ENCODE data around the gene DMD. TPM values are rescaled to one million over a fixed set of nuclear protein-coding genes. Genes with fewer than 3 reads are reported as not detected.
"Not testable (repeated sequence)": the region's sequence is repeated elsewhere in the genome, so short reads cannot be mapped to it uniquely, and the experiment has no call there.

DMD gene
- total RNA-seq, 1 donor from 2014 or later = 3.8 TPM

GRCh38 chrX:32644476-32645245 lies 566.7 kb downstream of the DMD start:
- DNase-seq (ENCODE audit: low read depth in 2 of 2) = no peak

GRCh38 chrX:32642283-32642682 lies 569.1 kb downstream of the DMD start:
- no peak for DNase-seq (ENCODE audit: low read depth in 2 of 2)

GRCh38 chrX:32618154-32618553 lies 593.2 kb downstream of the DMD start:
- no peak for DNase-seq (ENCODE audit: low read depth in 2 of 2)

- DNase-seq (ENCODE audit: low read depth in 2 of 2) = no peak
Measured at GRCh38 chrX:32614707-32615106, 596.6 kb downstream of the DMD start.

GRCh38 chrX:32599156-32599555 lies 612.2 kb downstream of the DMD start:
- no peak for DNase-seq (ENCODE audit: low read depth in 2 of 2)

- no peak for DNase-seq (ENCODE audit: low read depth in 2 of 2)
Measured at GRCh38 chrX:32598707-32599106, 612.6 kb downstream of the DMD start.

- no peak for DNase-seq (ENCODE audit: low read depth in 2 of 2)
Measured at GRCh38 chrX:32597777-32598176, 613.6 kb downstream of the DMD start.

- no peak for DNase-seq (ENCODE audit: low read depth in 2 of 2)
Measured at GRCh38 chrX:32592786-32593185, 618.6 kb downstream of the DMD start.

- DNase-seq (ENCODE audit: low read depth in 2 of 2) = no peak
Measured at GRCh38 chrX:32591589-32591988, 619.8 kb downstream of the DMD start.

- no peak for DNase-seq (ENCODE audit: low read depth in 2 of 2)
Measured at GRCh38 chrX:32582729-32583128, 628.6 kb downstream of the DMD start.

- no peak for DNase-seq (ENCODE audit: low read depth in 2 of 2)
Measured at GRCh38 chrX:32576885-32577284, 634.5 kb downstream of the DMD start.

- no peak for DNase-seq (ENCODE audit: low read depth in 2 of 2)
Measured at GRCh38 chrX:32572644-32573043, 638.7 kb downstream of the DMD start.

- DNase-seq (ENCODE audit: low read depth in 2 of 2) = no peak
Measured at GRCh38 chrX:32571579-32571978, 639.8 kb downstream of the DMD start.

GRCh38 chrX:32562261-32562660 lies 649.1 kb downstream of the DMD start:
- DNase-seq (ENCODE audit: low read depth in 2 of 2) = no peak

- DNase-seq (ENCODE audit: low read depth in 2 of 2) = no peak
Measured at GRCh38 chrX:32545101-32545500, 666.2 kb downstream of the DMD start.

GRCh38 chrX:32538554-32538953 lies 672.8 kb downstream of the DMD start:
- no peak for DNase-seq (ENCODE audit: low read depth in 2 of 2)

- no peak for DNase-seq (ENCODE audit: low read depth in 2 of 2)
Measured at GRCh38 chrX:32533848-32534247, 677.5 kb downstream of the DMD start.

GRCh38 chrX:32532262-32532661 lies 679.1 kb downstream of the DMD start:
- no peak for DNase-seq (ENCODE audit: low read depth in 2 of 2)

- peak; percentile 36 to 51 for DNase-seq (ENCODE audit: low read depth in 2 of 2)
Measured at GRCh38 chrX:32530802-32531403, 680.4 kb downstream of the DMD start.

GRCh38 chrX:32528451-32528850 lies 682.9 kb downstream of the DMD start:
- not testable (repeated sequence) for DNase-seq (ENCODE audit: low read depth in 2 of 2)

GRCh38 chrX:32525234-32525633 lies 686.1 kb downstream of the DMD start:
- no peak for DNase-seq (ENCODE audit: low read depth in 2 of 2)

- DNase-seq (ENCODE audit: low read depth in 2 of 2) = no peak
Measured at GRCh38 chrX:32524385-32524784, 687.0 kb downstream of the DMD start.

GRCh38 chrX:32520789-32521188 lies 690.6 kb downstream of the DMD start:
- no peak for DNase-seq (ENCODE audit: low read depth in 2 of 2)
